ENCODE data around the gene TBC1D16.
"Not testable (repeated sequence)": the region's sequence is repeated elsewhere in the genome, so short reads cannot be mapped to it uniquely, and the experiment has no call there.

Gene TBC1D16

DNA sequence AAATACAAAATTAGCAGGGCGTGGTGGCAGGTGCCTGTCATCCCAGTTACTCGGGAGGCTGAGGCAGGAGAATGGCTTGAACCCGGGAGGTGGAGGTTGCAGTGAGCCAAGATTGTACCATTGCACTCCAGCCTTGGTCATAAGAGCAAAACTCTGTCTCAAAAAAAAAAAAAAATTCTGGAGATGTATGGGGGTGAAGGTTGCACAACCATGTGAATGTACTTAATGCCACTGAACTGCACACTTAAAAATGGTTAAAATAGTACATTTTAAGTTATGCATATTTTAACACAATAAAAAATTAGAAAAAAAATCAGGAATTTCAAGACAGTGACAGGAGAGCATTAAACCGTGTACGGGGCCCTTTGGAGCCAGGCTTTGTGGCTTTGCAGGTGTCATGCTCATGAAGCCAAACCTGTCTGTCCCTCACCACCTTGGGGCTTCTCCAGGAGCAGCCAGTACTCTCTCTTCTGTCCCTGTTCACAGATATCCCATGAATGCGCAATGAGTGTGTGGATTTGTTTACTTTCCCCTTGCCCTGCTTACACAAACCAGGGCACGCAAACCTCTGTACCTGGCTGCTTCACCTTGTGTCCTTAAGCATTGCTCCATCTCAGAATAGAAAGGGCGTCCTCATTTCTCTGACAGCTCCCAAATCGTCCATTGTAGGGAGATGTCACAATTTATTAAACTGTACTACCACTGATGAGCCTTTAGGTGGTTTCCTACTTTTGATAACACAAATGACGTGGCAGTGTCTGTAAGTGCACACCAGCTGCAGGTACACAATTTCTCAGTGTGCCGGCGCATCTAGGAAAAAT lies 138.2 kb downstream of the TBC1D16 start:
- no peak for DNase-seq (ENCODE audit: low read depth in 1 of 2, low spot score in 1 of 2)

DNA sequence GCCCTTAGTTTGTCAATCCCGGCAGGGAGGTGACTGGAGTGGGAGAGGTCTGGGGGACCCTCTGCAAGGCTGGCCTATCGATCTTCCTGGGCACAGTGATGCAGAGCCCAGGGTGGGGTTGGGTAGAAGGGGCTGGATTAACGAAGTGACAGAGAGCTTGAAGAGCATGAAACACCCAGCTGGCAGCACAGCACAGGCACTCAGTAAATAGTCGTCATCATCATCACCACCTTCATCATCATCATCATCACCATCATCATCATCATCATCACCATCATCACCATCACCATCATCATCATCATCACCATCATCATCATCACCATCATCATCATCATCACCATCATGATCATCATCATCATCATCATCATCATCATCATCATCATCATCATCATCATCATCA lies 142.2 kb downstream of the TBC1D16 start:
- not testable (repeated sequence) for DNase-seq (ENCODE audit: low read depth in 1 of 2, low spot score in 1 of 2)

DNA sequence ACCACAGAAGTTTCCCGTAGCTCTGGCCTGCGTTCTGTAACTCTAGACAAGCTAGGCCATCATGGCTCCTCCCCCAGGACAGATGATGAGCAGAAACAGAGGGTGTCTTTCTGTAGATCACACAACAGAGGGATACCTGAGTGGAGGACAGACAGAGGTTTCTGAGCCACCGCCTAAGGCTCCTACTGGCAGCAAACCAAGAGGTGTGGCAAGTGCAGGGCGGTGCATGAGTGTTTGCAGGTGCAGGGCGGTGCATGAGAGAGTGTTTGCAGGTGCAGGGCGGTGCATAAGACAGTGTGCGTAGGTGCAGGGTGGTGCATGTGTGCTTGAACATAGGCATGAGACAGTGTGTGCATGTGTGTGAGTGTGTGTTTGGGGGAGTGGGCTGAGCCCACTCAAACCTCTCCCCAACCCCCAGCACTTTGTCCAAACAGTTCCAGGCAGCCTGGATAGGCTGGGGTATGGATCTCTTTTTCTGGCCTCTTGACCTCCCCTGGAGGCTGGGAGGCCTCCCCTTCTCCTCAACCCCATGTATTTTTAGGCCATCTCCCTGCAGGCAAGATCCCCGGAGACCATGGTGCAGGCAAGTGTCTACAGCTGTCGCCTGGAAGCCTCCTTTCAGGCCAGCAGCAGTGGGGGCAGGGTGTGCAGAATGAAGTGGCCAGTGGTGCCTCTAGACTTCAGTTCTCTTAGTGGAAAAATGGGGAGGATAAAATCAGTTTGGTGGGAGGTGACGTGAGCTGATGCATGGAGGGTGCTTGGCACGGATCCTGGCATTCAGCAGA lies 143.0 kb downstream of the TBC1D16 start:
- no peak for DNase-seq (ENCODE audit: low read depth in 1 of 2, low spot score in 1 of 2)

DNA sequence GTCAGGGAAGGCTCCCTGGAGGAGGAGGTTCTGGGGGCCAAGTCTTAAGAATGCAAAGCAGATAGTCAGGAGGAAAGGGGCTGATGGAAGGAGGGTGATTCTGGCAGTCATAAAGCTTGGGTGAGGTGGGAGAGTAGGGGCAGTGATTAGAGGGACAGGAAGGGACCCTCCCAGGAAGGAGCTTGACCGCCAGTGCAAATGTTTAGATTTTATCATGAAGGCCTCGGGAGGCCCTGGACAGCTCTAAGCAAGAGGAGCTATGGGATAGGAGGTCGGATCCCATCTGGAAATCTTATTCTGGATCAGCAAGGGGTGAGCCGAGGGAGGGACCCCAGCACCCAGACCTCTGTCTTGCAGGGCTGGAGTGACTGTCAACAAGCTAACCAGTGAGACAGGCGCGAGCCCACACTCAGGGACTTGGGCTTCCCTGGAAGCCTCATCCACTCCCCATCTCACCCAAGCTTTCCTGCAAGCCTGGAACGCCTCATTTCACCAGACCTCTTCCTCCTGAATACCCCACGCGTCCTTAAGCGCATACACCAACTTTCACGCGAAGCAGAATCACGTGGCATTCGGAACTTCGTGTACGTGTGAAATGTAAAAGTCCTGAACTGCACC lies 144.4 kb downstream of the TBC1D16 start:
- no peak for DNase-seq (ENCODE audit: low read depth in 1 of 2, low spot score in 1 of 2)

DNA sequence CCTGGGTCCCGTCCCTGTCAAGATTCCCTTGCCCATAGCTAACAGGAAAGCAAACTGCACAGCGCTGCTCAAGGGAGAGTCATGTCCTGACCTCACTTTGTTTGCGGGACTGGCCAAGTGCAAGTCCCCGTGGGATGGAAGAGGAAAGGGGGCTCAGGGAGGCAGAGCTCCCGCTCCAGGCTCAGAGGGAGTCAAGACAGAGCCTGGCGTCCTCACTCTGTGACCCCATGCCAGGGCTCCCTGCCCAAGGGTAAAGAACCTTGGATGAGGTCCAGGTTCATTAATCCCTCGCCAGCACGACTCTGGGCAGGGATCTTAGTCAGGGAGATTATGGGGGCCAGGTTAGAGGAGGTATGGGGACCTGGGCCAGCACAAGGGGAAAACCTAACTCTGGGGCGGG lies 145.0 kb downstream of the TBC1D16 start:
- no peak for DNase-seq (ENCODE audit: low read depth in 1 of 2, low spot score in 1 of 2)

DNA sequence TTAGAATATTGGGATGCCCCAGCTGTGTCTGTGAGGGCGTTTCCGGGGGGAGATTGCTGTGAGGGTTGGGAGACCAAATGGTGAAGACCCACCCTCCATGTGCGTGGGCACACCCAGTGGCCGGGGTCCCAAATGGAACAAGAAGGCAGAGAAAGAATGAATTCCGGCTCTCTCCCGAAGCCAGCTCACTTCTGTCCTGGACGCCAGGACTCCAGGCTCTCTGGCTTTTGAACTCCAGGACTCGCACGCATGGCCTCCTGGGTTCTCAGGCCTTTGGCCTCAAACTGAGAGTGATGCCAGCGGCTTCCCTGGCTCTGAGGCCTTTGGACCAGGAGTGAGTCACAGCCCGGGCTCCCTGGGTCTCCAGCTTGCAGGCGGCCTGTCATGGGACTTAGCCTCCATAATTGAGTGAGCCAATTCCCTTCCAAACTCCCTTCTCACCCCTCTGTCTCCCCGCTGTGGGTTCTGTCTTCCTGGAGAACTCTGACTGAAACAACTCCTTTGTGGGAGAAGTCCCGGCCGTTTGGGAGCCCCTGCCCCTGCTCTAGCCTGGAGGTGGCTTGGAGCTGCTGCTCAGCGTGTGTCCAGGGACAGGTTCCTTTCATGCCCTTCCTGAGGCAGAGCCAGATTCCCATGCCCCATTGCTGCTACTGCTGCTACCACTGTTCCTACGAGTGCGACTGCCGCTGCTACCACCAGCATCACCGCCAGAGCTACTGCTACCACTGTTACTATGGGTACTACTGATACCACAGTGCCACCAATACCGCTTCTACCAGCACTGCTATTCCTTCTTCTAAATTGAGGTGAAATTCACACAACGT lies 146.6 kb downstream of the TBC1D16 start:
- DNase-seq (ENCODE audit: low read depth in 1 of 2, low spot score in 1 of 2), result no peak

DNA sequence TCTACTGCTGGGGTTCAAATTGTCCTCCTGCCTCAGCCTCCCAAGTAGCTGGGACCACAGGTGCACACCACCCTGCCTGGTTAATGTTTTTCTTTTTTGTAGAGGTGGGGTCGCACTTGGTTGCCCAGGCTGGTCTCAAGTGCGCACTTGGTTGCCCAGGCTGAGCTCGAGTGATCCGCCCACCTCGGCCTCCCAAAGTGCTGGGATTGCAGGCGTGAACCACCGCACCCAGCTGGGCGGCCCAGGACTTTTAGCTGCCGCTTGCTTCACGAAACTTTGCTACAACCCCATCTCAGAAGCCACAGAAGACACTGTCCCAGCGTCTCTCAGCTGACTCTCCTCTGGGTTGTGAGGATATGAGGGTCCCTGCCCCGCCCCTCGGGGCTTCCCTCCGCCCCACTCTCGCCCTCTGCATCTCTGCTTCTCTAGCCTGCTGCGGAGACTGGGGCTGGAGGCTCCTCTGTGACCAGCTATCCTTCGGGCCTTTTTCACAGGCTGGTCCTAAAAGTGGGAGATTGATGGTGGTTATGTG lies 147.6 kb downstream of the TBC1D16 start:
- no peak for DNase-seq (ENCODE audit: low read depth in 1 of 2, low spot score in 1 of 2)

DNA sequence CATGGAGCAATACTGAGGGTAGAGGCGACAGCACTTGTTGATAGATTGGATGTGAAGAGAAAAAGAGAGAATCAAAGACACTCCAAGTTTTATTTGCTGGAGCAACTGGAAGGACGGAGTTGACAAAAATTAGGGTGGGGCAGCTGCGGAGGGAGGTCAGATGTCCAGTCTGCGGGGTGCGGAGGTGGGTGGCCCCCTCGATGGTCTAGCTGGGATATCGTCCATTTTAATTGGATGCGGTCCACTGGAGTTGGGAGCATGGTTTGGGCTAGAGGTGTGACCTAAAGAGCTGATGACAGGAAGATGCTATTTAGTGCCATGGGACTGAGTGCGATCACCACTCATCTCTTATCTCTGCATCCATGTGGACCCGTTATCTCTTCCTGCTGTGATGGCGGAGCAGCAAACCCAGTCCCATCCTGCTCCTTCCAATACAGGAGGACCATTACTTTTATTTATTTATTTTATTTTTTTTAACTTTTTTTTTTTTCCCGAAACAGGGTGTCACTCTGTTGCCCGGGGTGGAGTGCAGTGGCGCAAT lies 148.2 kb downstream of the TBC1D16 start:
- DNase-seq (ENCODE audit: low read depth in 1 of 2, low spot score in 1 of 2), result no peak

DNA sequence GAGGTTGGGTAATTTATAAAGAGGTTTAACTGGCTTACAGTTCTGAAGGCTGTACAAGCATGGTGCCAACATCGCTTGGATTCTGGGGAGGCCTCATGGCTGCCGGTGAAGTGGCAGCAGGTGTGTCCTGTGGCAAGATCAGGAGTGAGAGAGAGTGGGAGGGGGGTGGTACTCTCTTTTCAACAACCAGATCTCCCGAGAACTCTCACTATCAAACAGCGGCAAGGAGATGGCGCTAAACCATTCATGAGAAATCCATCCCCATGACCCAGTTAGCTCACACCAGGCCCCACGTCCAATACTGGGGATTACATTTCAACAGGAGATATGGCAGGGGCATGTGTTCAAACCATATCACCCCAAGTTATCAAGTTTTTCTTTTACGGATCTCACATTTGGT lies 152.5 kb downstream of the TBC1D16 start:
- no peak for DNase-seq (ENCODE audit: low read depth in 1 of 2, low spot score in 1 of 2)

All from stimulated activated CD4-positive, alpha-beta T cell treated with anti-CD3 and anti-CD28 coated beads, Interleukin-15, amount 100 ng/mL, for 1 hour (primary cell).